Measurements from ENCODE around the gene PLXNA4. TPM values are rescaled to one million over a fixed set of nuclear protein-coding genes. Genes with fewer than 3 reads are reported as not detected.

Gene PLXNA4
- total RNA-seq, 2 experiments from 2014 or later: 0.18 to 0.70 TPM

DNA sequence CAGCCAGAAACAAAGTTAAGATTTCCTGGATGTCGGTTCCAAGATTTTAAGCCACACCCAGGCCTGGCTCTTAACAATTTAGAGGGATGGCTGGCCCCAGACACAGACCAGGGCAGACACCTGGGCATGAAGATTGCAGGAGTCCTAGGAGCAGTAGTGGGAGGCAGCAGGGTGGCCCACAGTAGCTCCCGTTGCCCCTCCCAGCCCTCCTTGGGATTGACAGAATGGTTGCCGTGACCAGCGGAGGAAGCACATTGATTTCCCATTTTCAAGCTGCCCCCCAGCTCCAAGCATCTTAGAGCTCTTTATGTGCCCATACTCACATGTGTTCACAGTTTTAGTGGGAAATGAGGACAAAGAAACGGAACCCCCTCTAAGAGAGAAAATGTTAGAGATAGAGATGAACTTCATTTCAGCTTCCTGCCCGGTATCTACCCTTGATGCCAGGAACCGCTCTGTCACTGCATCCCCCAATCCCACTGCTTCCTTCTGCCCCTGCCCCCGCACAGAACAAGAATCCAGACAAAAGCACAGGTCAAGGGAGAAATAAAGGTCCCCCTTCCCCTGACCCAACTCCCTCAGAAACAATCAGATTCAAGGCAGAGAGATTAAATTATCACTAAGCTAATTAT, 101.1 kb downstream of the PLXNA4 start:
- POLR2A ChIA-PET: interaction anchor here (0.8 kb wide), 1 partner anchor 9 kb away, joined by 3 read pairs; no protein-coding TSS in a partner anchor
- intact Hi-C loops (cut with micrococcal nuclease): no loop called here
- CTCF ChIA-PET: interaction anchor here (1.1 kb wide), 1 partner anchor 81 kb away, joined by 4 read pairs; no protein-coding TSS in a partner anchor

DNA sequence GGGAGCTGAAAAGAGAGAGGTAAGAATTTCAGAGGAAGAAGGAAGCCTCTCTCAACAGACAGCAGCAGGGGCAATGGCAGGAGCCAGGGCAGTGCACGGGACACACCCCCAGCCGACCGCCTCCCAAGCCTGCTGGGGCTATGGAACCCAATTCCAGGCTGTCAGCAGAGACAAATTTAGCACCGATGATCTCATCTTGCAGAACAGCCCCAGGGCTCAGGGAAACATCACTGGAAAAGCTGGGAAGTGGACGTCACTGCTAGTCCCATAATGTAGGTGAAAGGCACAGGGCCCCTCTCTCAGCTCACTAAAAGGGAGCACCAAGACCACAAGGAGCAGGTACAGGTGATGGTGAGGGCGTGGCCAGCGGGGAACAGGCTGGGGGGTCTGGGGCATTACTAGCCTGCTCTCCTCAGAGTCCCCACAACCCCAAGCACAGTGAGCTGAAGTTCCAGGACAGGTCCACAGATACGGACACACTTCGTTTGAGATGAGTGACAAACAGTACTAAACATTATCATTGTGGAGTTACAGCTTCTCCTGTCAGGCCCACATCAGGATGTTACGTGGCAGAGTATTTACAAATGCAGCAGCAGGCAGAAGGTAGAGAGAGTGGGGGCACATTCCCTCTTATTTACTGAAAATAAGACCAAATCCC, 103.7 kb downstream of the PLXNA4 start:
- intact Hi-C loops (cut with micrococcal nuclease): no loop called here
- DNase-seq: no peak
- no peaks in the 10 kb centered on the region for H3K27me3 Mint-ChIP-seq
- ATAC-seq: no peak
- H3K27ac Mint-ChIP-seq: no peak overlapping the region
- TF ChIP-seq, protein P1, sequence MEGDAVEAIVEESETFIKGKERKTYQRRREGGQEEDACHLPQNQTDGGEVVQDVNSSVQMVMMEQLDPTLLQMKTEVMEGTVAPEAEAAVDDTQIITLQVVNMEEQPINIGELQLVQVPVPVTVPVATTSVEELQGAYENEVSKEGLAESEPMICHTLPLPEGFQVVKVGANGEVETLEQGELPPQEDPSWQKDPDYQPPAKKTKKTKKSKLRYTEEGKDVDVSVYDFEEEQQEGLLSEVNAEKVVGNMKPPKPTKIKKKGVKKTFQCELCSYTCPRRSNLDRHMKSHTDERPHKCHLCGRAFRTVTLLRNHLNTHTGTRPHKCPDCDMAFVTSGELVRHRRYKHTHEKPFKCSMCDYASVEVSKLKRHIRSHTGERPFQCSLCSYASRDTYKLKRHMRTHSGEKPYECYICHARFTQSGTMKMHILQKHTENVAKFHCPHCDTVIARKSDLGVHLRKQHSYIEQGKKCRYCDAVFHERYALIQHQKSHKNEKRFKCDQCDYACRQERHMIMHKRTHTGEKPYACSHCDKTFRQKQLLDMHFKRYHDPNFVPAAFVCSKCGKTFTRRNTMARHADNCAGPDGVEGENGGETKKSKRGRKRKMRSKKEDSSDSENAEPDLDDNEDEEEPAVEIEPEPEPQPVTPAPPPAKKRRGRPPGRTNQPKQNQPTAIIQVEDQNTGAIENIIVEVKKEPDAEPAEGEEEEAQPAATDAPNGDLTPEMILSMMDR (IDR thresholded peaks at IDR 0.05): no peak
- ChIA-PET POLR2A (no interaction called here), CTCF (no interaction called here)
- no peak overlapping the region for H3K4me3 Mint-ChIP-seq
- H3K36me3 Mint-ChIP-seq (ENCODE audit: low read depth): no peaks in the 10 kb centered on the region
- peaks cover 3% of the 10 kb centered on the region for H3K9me3 Mint-ChIP-seq
- peaks cover 14% of the 10 kb centered on the region for H3K4me1 Mint-ChIP-seq (ENCODE audit: low read depth)

More for the DNA sequence above, 101.1 kb downstream of the PLXNA4 start:
- Mint-ChIP-seq H3K9me3 (peaks cover 3% of the 10 kb centered on the region), H3K4me1 (ENCODE audit: low read depth) (peaks cover 14% of the 10 kb centered on the region), H3K4me3 (no peak overlapping the region), H3K27ac (no peak overlapping the region), H3K27me3 (no peaks in the 10 kb centered on the region), H3K36me3 (ENCODE audit: low read depth) (no peaks in the 10 kb centered on the region)
- ATAC-seq (no peak), DNase-seq (no peak)
- TF ChIP-seq, protein P1 (IDR thresholded peaks at IDR 0.05): no peak

DNA sequence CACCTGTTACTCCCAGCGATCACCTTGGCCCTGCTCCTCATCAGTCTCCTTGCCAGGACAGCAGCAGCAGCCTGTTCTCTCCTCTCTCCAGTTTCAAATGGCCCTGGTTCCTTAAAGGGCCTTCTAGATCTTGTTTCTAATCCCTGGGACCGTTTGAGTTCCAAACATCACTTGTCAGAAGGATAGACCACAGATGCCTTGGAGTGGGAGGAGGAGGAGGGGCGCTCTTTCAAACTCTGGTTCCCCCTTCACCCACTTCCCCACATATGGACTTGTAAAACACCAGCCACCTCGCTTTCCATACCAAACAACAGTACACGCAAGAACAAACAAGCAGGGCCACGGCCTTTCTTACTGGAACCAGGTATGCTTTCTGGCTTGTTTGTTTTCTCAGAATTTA, 104.8 kb downstream of the PLXNA4 start:
- no peak overlapping the region for H3K4me3 Mint-ChIP-seq
- intact Hi-C loops (cut with micrococcal nuclease): no loop called here
- H3K36me3 Mint-ChIP-seq (ENCODE audit: low read depth): no peaks in the 10 kb centered on the region
- peaks cover 16% of the 10 kb centered on the region for H3K4me1 Mint-ChIP-seq (ENCODE audit: low read depth)
- ATAC-seq (no peak), DNase-seq (no peak)
- H3K27ac Mint-ChIP-seq: no peak overlapping the region
- TF ChIP-seq, protein P1 (IDR thresholded peaks at IDR 0.05): no peak
- ChIA-PET CTCF (no interaction called here), POLR2A (no interaction called here)
- H3K9me3 Mint-ChIP-seq: no peaks in the 10 kb centered on the region
- no peaks in the 10 kb centered on the region for H3K27me3 Mint-ChIP-seq

DNA sequence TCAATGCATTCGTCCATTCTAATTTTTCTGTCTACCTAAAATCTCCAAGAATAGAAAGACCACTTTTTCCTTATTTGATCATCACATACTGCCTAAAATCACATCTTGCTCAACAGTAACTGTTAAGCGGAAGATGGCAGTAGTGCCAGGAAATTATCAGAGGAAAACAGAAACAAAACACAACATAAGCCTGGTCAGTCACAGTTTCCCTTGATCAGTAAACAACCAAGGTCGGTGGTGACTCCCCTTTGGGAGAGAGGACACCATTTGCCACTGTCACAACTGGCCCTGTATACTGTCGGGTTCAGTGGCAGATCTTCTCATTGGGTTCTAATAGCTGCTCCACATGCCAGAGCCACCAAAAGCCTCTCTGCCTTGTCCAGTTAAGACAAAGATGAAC, 106.6 kb downstream of the PLXNA4 start:
- ChIA-PET CTCF (no interaction called here), POLR2A (no interaction called here)
- intact Hi-C loops (cut with micrococcal nuclease): no loop called here
- Mint-ChIP-seq H3K9me3 (no peaks in the 10 kb centered on the region), H3K4me3 (no peak overlapping the region), H3K36me3 (ENCODE audit: low read depth) (no peaks in the 10 kb centered on the region), H3K27ac (no peak overlapping the region), H3K27me3 (no peaks in the 10 kb centered on the region), H3K4me1 (ENCODE audit: low read depth) (peaks cover 17% of the 10 kb centered on the region)
- TF ChIP-seq, protein P1 (IDR thresholded peaks at IDR 0.05): no peak
- no peak for ATAC-seq
- DNase-seq: no peak

DNA sequence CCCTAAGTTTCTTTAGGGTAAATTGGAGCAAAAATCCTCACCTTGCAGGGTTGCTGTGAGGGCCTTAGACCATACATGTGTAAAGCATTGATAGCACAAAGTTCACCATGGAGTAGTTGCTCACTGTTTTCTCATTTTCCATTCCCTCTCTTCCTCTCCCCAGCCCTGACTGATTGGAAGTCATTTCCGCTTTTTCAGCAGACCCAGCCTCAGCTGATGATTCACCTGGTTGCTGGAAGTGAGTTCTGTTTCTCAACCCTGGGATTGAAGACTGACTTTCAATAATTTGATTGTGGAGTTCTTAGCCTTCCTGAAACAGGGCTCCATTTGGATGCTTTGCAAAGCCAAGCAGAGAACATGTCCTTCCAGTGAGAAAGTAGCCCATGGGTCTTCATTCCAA, 107.0 kb downstream of the PLXNA4 start:
- Mint-ChIP-seq H3K27me3 (no peaks in the 10 kb centered on the region), H3K27ac (no peak overlapping the region), H3K4me3 (no peak overlapping the region)

More for the DNA sequence above, 107.0 kb downstream of the PLXNA4 start:
- no peak for ATAC-seq
- DNase-seq: no peak
- intact Hi-C loops (cut with micrococcal nuclease): no loop called here
- H3K36me3 Mint-ChIP-seq (ENCODE audit: low read depth): no peaks in the 10 kb centered on the region
- CTCF ChIA-PET: no interaction called here
- H3K9me3 Mint-ChIP-seq: no peaks in the 10 kb centered on the region
- TF ChIP-seq, protein P1 (IDR thresholded peaks at IDR 0.05): no peak
- peaks cover 13% of the 10 kb centered on the region for H3K4me1 Mint-ChIP-seq (ENCODE audit: low read depth)
- POLR2A ChIA-PET: no interaction called here

Measured in activated CD8-positive, alpha-beta T cell treated with anti-CD3 and anti-CD28 coated beads for 36 hours (primary cell).